ENCODE measurements around the gene CORO1C.

CORO1C gene

GRCh38 chr12:108597559-108598471 is 133.5 kb downstream of the CORO1C start, which contains the start of gene TMEM119:
Gene TMEM119 (minus strand): TSS chr12:108598084. CDS start chr12:108592383, 5,701 bp downstream.
- DNase-seq: no peak

GRCh38 chr12:108596854-108597558 is 134.3 kb downstream of the CORO1C start:
- no peak for DNase-seq

GRCh38 chr12:108595711-108596647 is 135.3 kb downstream of the CORO1C start:
- DNase-seq: no peak

Measured in central memory CD4-positive, alpha-beta T cell (primary cell).